Left lung (tissue), 14 donors: Measurements from ENCODE around the gene TRDN. TPM values are rescaled to one million over a fixed set of nuclear protein-coding genes. Genes with fewer than 3 reads are reported as not detected.

ENCODE experiments used
- ATAC-seq: fragments of 200-7000 bp; cut with Tn5 transposase; one replicate; pipeline ENCODE4 v1.9.1; 2020; ENCODE audit warnings: moderate library complexity
- DNase-seq, 4 donors: peaks; one replicate each; pipeline ENCODE4 v3.0.0-alpha.2; 2013 to 2020
- H3K27ac ChIP-seq, 2 donors: fragments of 200-600 bp; sonication (generic) in 1 of 2; one replicate each; pipeline versions ENCODE4 v1.5.0 to v1.8.0; 2020 to 2021
- H3K27me3 ChIP-seq, 2 donors: fragments of 200-600 bp; sonication (generic) in 1 of 2; one replicate each; pipeline versions ENCODE4 v1.5.0 to v1.8.0; 2020 to 2021
- H3K36me3 ChIP-seq, 2 donors: fragments of 200-600 bp; sonication (generic) in 1 of 2; one replicate each; pipeline versions ENCODE4 v1.5.0 to v1.8.0; 2020 to 2021
- H3K4me1 ChIP-seq, 2 donors: fragments of 200-600 bp; one replicate each; pipeline ENCODE4 v1.8.0; 2021
- H3K4me3 ChIP-seq, 2 donors: fragments of 200-600 bp; sonication (generic) in 1 of 2; one replicate each; pipeline versions ENCODE4 v1.5.0 to v1.8.0; 2020 to 2021; ENCODE audit warnings: mild to moderate bottlenecking in 1 of 2
- H3K9me3 ChIP-seq, 2 donors: fragments of 200-600 bp; sonication (generic) in 1 of 2; one replicate each; pipeline versions ENCODE4 v1.5.0 to v1.8.0; 2020 to 2021
- CTCF ChIP-seq, 2 donors: fragments of 200-600 bp; sonication (generic) in 1 of 2; IDR thresholded peaks; one replicate each; pipeline versions ENCODE4 v1.5.0 to v1.8.0; 2021; ENCODE audit warnings: antibody characterized with exemption in 2 of 2
- intact Hi-C, 2 donors: fragments of 100-400 bp; cut with DNase I; formaldehyde crosslinking; loops; one replicate each; pipeline versions ENCODE4 v1.11.2 to v1.14.2; 2022
- long read RNA-seq, 12 donors: library from polyadenylated mRNA in 2 of 12; unstranded in 2 of 12; transcript quantifications; one replicate each; pipeline ENCODE4 v2.0.0 and lab custom pipeline, GENCODE V29; 2019 to 2026
- polyA plus RNA-seq, 6 donors: library from polyadenylated mRNA; unstranded; fragments of 120-200 nt; gene quantifications; one replicate each; pipeline ENCODE4 v1.2.1, GENCODE V29; 2013; ENCODE audit not compliant: insufficient read length in 6 of 6
- total RNA-seq, 2 donors: library from RNA; stranded (reverse); fragmentation: NEBNext Ultra II Directional; extraction: Animal tissue kit (Norgen Biotek cat#: 25700); gene quantifications; one replicate each; pipeline ENCODE4 v1.2.1, GENCODE V29; 2021
- donor health status: DM: no; HTN: yes; CAD: no.
- donor health status: DM: no; HTN: no; CAD: no.

TRDN gene
- total RNA-seq (under 1 TPM; 0.08 to 0.15 TPM), polyA plus RNA-seq (under 1 TPM in 3 of 6 donors, not detected in 3; 0.03 to 0.18 (median 0.11) TPM)
- long read RNA-seq, donor 1, result 0 reads
- long read RNA-seq, donor 2, result 0 reads
- long read RNA-seq, donor 3, result 0 reads
- long read RNA-seq, donor 4, result 0 reads
- long read RNA-seq, donor 5, result 0 reads
- long read RNA-seq, donor 6, result 0 reads
- long read RNA-seq, donor 7, result 0 reads
- long read RNA-seq, donor 8, result 0 reads
- long read RNA-seq, donor 9, result 0 reads
- long read RNA-seq, donor 10, result 0 reads
- long read RNA-seq, donor 11, result 0 reads
- long read RNA-seq, donor 12, result 0 reads

GRCh38 chr6:123636782-123637181 lies at the start of gene TRDN:
TRDN (minus strand) TSS chr6:123636950; CDS start chr6:123636775, 175 bp downstream.
- peak; percentile 55 for ATAC-seq
- no peaks in the 10 kb centered on the region for H3K27me3 ChIP-seq
- no peaks in the 10 kb centered on the region for H3K36me3 ChIP-seq
- H3K9me3 ChIP-seq, result no peaks in the 10 kb centered on the region
- no peaks in the 10 kb centered on the region for H3K4me1 ChIP-seq
- no peak within 1 kb of the TSS for H3K27ac ChIP-seq
- intact Hi-C loops, result no loop called here
- H3K4me3 ChIP-seq, result no peak within 1 kb of the TSS
- no peak for TF ChIP-seq CTCF (IDR thresholded peaks at IDR 0.05)
- DNase-seq, result no peak

- no peak for TF ChIP-seq CTCF (IDR thresholded peaks at IDR 0.05)
- DNase-seq (no peak), ATAC-seq (no peak)
- Histone ChIP-seq H3K4me3 (no peak overlapping the region), H3K27me3 (no peaks in the 10 kb centered on the region), H3K9me3 (peaks cover 0 to 1% of the 10 kb centered on the region in 2 donors), H3K4me1 (no peaks in the 10 kb centered on the region), H3K27ac (no peak overlapping the region), H3K36me3 (no peaks in the 10 kb centered on the region)
- intact Hi-C loops, result no loop called here
Measured at GRCh38 chr6:123681957-123682462, 45.3 kb upstream of the TRDN start.

- intact Hi-C loops, result no loop called here
- Histone ChIP-seq H3K4me3 (no peak overlapping the region), H3K27me3 (no peaks in the 10 kb centered on the region), H3K4me1 (no peaks in the 10 kb centered on the region), H3K27ac (no peak overlapping the region), H3K36me3 (no peaks in the 10 kb centered on the region), H3K9me3 (peaks cover 0 to 9% of the 10 kb centered on the region in 2 donors)
- ATAC-seq (no peak), DNase-seq (no peak)
- no peak for TF ChIP-seq CTCF (IDR thresholded peaks at IDR 0.05)
Measured at GRCh38 chr6:123677897-123678296, 41.1 kb upstream of the TRDN start.

GRCh38 chr6:123676793-123677192 lies 40.0 kb upstream of the TRDN start:
- DNase-seq (no peak), ATAC-seq (no peak)
- Histone ChIP-seq H3K27ac (no peak overlapping the region), H3K4me1 (no peaks in the 10 kb centered on the region), H3K4me3 (no peak overlapping the region), H3K27me3 (no peaks in the 10 kb centered on the region), H3K9me3 (peaks cover 0 to 9% of the 10 kb centered on the region in 2 donors), H3K36me3 (no peaks in the 10 kb centered on the region)
- no peak for TF ChIP-seq CTCF (IDR thresholded peaks at IDR 0.05)
- intact Hi-C loops, result no loop called here

- ATAC-seq (no peak), DNase-seq (no peak)
- Histone ChIP-seq H3K36me3 (no peaks in the 10 kb centered on the region), H3K9me3 (no peaks in the 10 kb centered on the region), H3K27ac (no peak overlapping the region), H3K4me1 (no peaks in the 10 kb centered on the region), H3K27me3 (no peaks in the 10 kb centered on the region), H3K4me3 (no peak overlapping the region)
- intact Hi-C loops, result no loop called here
- no peak for TF ChIP-seq CTCF (IDR thresholded peaks at IDR 0.05)
Measured at GRCh38 chr6:123668965-123669591, 32.3 kb upstream of the TRDN start.
